Measurements from ENCODE around the gene KNOP1. TPM values are rescaled to one million over a fixed set of nuclear protein-coding genes. Genes with fewer than 3 reads are reported as not detected.
A peak's percentile ranks its signal among the peaks of the same experiment; 100 is the strongest.
"Not testable (repeated sequence)": the region's sequence is repeated elsewhere in the genome, so short reads cannot be mapped to it uniquely, and the experiment has no call there.

KNOP1 gene
- total and polyA plus RNA-seq, 4 experiments from 2014 or later = 4.0 to 16.6 (median 15.3) TPM

GRCh38 chr16:19716728-19717127 lies 1.3 kb downstream of the KNOP1 start:
- not testable (repeated sequence) for H3K27ac ChIP-seq (ENCODE audit: low read depth, low read length)

GRCh38 chr16:19716183-19716582 lies 1.8 kb downstream of the KNOP1 start:
- POLR2A ChIA-PET (ENCODE audit: partially characterized antibody) = no interaction called here
- DNase-seq = no peak
- Histone ChIP-seq H3K4me1 (ENCODE audit: insufficient read depth, low read length) (peaks cover 25% of the 10 kb centered on the region), H3K27me3 (ENCODE audit: insufficient read depth, low read length) (no peaks in the 10 kb centered on the region), H3K9me3 (ENCODE audit: control insufficient read depth in 1 of 2, low read length in 2 of 2) (no peaks in the 10 kb centered on the region), H3K36me3 (ENCODE audit: insufficient read depth, low read length) (peaks cover 15% of the 10 kb centered on the region), H3K4me3 (ENCODE audit: low read length in 2 of 2) (no peak overlapping the region), H3K27ac (ENCODE audit: low read depth, low read length) (no peak overlapping the region)
- intact Hi-C loops (cut with micrococcal nuclease) = no loop called here
- Mint-ChIP-seq H3K27me3 (no peaks in the 10 kb centered on the region), H3K4me3 (peak overlapping the region; percentile 59 to 95 (median 84)), H3K27ac (peak overlapping the region in 4 of 7 donors; percentile 5 to 81 (median 9)), H3K36me3 (peaks cover 18 to 36% of the 10 kb centered on the region in 2 donors), H3K4me1 (peaks cover 14 to 50% (median 33%) of the 10 kb centered on the region in 4 donors), H3K9me3 (no peaks in the 10 kb centered on the region)
- CTCF ChIA-PET (ENCODE audit: partially characterized antibody) = no interaction called here

More at GRCh38 chr16:19716728-19717127, 1.3 kb downstream of the KNOP1 start:
- H3K9me3 Mint-ChIP-seq; intact Hi-C loops (cut with micrococcal nuclease); H3K27me3 ChIP-seq (ENCODE audit: insufficient read depth, low read length); H3K9me3 ChIP-seq (ENCODE audit: control insufficient read depth in 1 of 2, low read length in 2 of 2); DNase-seq; H3K27me3 Mint-ChIP-seq; H3K4me3 ChIP-seq (ENCODE audit: low read length in 2 of 2); POLR2A ChIA-PET (ENCODE audit: partially characterized antibody): not testable (repeated sequence)
- CTCF ChIA-PET (ENCODE audit: partially characterized antibody) = interaction anchor here (1.1 to 2.9 kb wide), 2 partner anchors 11 to 21 kb away, joined by 3 to 12 read pairs; no protein-coding TSS in a partner anchor
- peaks cover 25% of the 10 kb centered on the region for H3K4me1 ChIP-seq (ENCODE audit: insufficient read depth, low read length)
- Mint-ChIP-seq H3K4me1 (peaks cover 12 to 49% (median 33%) of the 10 kb centered on the region in 4 donors), H3K27ac (peak overlapping the region in 2 of 7 donors; percentile 7 to 88), H3K4me3 (peak overlapping the region; percentile 92 to 95 (median 94)), H3K36me3 (peaks cover 13 to 31% of the 10 kb centered on the region in 2 donors)
- H3K36me3 ChIP-seq (ENCODE audit: insufficient read depth, low read length) = peaks cover 14% of the 10 kb centered on the region

- peak overlapping the region in 1 of 8 donors; percentile 17 for H3K4me3 Mint-ChIP-seq
- Histone ChIP-seq H3K27ac (ENCODE audit: low read depth, low read length) (no peak overlapping the region), H3K4me1 (ENCODE audit: insufficient read depth, low read length) (peaks cover 25% of the 10 kb centered on the region), H3K27me3 (ENCODE audit: insufficient read depth, low read length) (no peaks in the 10 kb centered on the region), H3K4me3 (ENCODE audit: low read length in 2 of 2) (no peak overlapping the region), H3K9me3 (ENCODE audit: control insufficient read depth in 1 of 2, low read length in 2 of 2) (no peaks in the 10 kb centered on the region), H3K36me3 (ENCODE audit: insufficient read depth, low read length) (peaks cover 15% of the 10 kb centered on the region)
- H3K36me3 Mint-ChIP-seq = peaks cover 18 to 37% of the 10 kb centered on the region in 2 donors
- peak overlapping the region in 1 of 7 donors; percentile 27 for H3K27ac Mint-ChIP-seq
- ChIA-PET CTCF (ENCODE audit: partially characterized antibody) (interaction anchor here (1.4 kb wide), 1 partner anchor 21 kb away, joined by 3 read pairs; no protein-coding TSS in a partner anchor), POLR2A (ENCODE audit: partially characterized antibody) (no interaction called here)
- intact Hi-C loops (cut with micrococcal nuclease) = no loop called here
- DNase-seq = no peak
- H3K27me3 Mint-ChIP-seq = no peaks in the 10 kb centered on the region
- H3K9me3 Mint-ChIP-seq = no peaks in the 10 kb centered on the region
- H3K4me1 Mint-ChIP-seq = peaks cover 14 to 48% (median 33%) of the 10 kb centered on the region in 4 donors
These were observed 2.5 kb downstream of the KNOP1 start for GRCh38 chr16:19715566-19715965.

GRCh38 chr16:19713697-19714096 lies 4.3 kb downstream of the KNOP1 start:
- no peak for DNase-seq
- intact Hi-C loops (cut with micrococcal nuclease) = no loop called here
- H3K27ac Mint-ChIP-seq = peak overlapping the region in 1 of 7 donors; percentile 73
- no peak overlapping the region for H3K4me3 Mint-ChIP-seq
- Histone ChIP-seq H3K4me1 (ENCODE audit: insufficient read depth, low read length) (peaks cover 18% of the 10 kb centered on the region), H3K27ac (ENCODE audit: low read depth, low read length) (no peak overlapping the region), H3K27me3 (ENCODE audit: insufficient read depth, low read length) (no peaks in the 10 kb centered on the region), H3K9me3 (ENCODE audit: control insufficient read depth in 1 of 2, low read length in 2 of 2) (no peaks in the 10 kb centered on the region), H3K4me3 (ENCODE audit: low read length in 2 of 2) (no peak overlapping the region), H3K36me3 (ENCODE audit: insufficient read depth, low read length) (peaks cover 20% of the 10 kb centered on the region)
- POLR2A ChIA-PET (ENCODE audit: partially characterized antibody) = no interaction called here
- no peaks in the 10 kb centered on the region for H3K27me3 Mint-ChIP-seq
- H3K36me3 Mint-ChIP-seq = peaks cover 27 to 47% of the 10 kb centered on the region in 2 donors
- CTCF ChIA-PET (ENCODE audit: partially characterized antibody) = interaction anchor here (1.5 kb wide), 1 partner anchor 16 kb away, joined by 3 read pairs; no protein-coding TSS in a partner anchor
- H3K4me1 Mint-ChIP-seq = peaks cover 18 to 43% (median 35%) of the 10 kb centered on the region in 4 donors
- no peaks in the 10 kb centered on the region for H3K9me3 Mint-ChIP-seq

- no peak overlapping the region for H3K4me3 ChIP-seq (ENCODE audit: low read length in 2 of 2)
- H3K9me3 ChIP-seq (ENCODE audit: control insufficient read depth in 1 of 2, low read length in 2 of 2) = no peaks in the 10 kb centered on the region
- no peak for DNase-seq
- no peaks in the 10 kb centered on the region for H3K27me3 Mint-ChIP-seq
- H3K4me3 Mint-ChIP-seq = no peak overlapping the region
- H3K4me1 Mint-ChIP-seq = peaks cover 18 to 41% (median 31%) of the 10 kb centered on the region in 4 donors
- H3K36me3 Mint-ChIP-seq = peaks cover 27 to 52% of the 10 kb centered on the region in 2 donors
- peak overlapping the region in 1 of 7 donors; percentile 46 for H3K27ac Mint-ChIP-seq
- H3K36me3 ChIP-seq (ENCODE audit: insufficient read depth, low read length) = peaks cover 20% of the 10 kb centered on the region
- intact Hi-C loops (cut with micrococcal nuclease) = no loop called here
- H3K9me3 Mint-ChIP-seq = no peaks in the 10 kb centered on the region
- CTCF ChIA-PET (ENCODE audit: partially characterized antibody) = interaction anchor here (1.1 to 1.5 kb wide), 2 partner anchors 15 to 188 kb away, joined by 3 read pairs; no protein-coding TSS in a partner anchor
- H3K27me3 ChIP-seq (ENCODE audit: insufficient read depth, low read length) = no peaks in the 10 kb centered on the region
- POLR2A ChIA-PET (ENCODE audit: partially characterized antibody) = no interaction called here
- peaks cover 17% of the 10 kb centered on the region for H3K4me1 ChIP-seq (ENCODE audit: insufficient read depth, low read length)
- no peak overlapping the region for H3K27ac ChIP-seq (ENCODE audit: low read depth, low read length)
These were observed 5.5 kb downstream of the KNOP1 start for GRCh38 chr16:19712418-19713058.

GRCh38 chr16:19711643-19712042 lies 6.4 kb downstream of the KNOP1 start:
- H3K27ac ChIP-seq (ENCODE audit: low read depth, low read length) = no peak overlapping the region
- H3K27me3 ChIP-seq (ENCODE audit: insufficient read depth, low read length) = no peaks in the 10 kb centered on the region
- H3K4me1 ChIP-seq (ENCODE audit: insufficient read depth, low read length) = peaks cover 9% of the 10 kb centered on the region
- H3K27me3 Mint-ChIP-seq = no peaks in the 10 kb centered on the region
- peaks cover 35 to 53% of the 10 kb centered on the region in 2 donors for H3K36me3 Mint-ChIP-seq
- H3K9me3 ChIP-seq (ENCODE audit: control insufficient read depth in 1 of 2, low read length in 2 of 2) = no peaks in the 10 kb centered on the region
- H3K4me3 ChIP-seq (ENCODE audit: low read length in 2 of 2) = no peak overlapping the region
- peak overlapping the region in 4 of 7 donors; percentile 15 to 56 (median 32) for H3K27ac Mint-ChIP-seq
- H3K4me3 Mint-ChIP-seq = no peak overlapping the region
- DNase-seq = no peak
- H3K9me3 Mint-ChIP-seq = no peaks in the 10 kb centered on the region
- CTCF ChIA-PET (ENCODE audit: partially characterized antibody) = interaction anchor here (1.1 kb wide), 1 partner anchor 188 kb away, joined by 3 read pairs; no protein-coding TSS in a partner anchor
- intact Hi-C loops (cut with micrococcal nuclease) = no loop called here
- peaks cover 14 to 32% (median 23%) of the 10 kb centered on the region in 4 donors for H3K4me1 Mint-ChIP-seq
- peaks cover 20% of the 10 kb centered on the region for H3K36me3 ChIP-seq (ENCODE audit: insufficient read depth, low read length)
- POLR2A ChIA-PET (ENCODE audit: partially characterized antibody) = no interaction called here

GRCh38 chr16:19710991-19711545 lies 7.0 kb downstream of the KNOP1 start:
- ChIA-PET POLR2A (ENCODE audit: partially characterized antibody) (no interaction called here), CTCF (ENCODE audit: partially characterized antibody) (interaction anchor here (1.1 to 1.9 kb wide), 2 partner anchors 15 to 189 kb away, joined by 3 to 9 read pairs; no protein-coding TSS in a partner anchor)
- no peak overlapping the region for H3K4me3 ChIP-seq (ENCODE audit: low read length in 2 of 2)
- DNase-seq = no peak
- H3K4me1 ChIP-seq (ENCODE audit: insufficient read depth, low read length) = peaks cover 3% of the 10 kb centered on the region
- peak overlapping the region in 2 of 7 donors; percentile 19 to 56 for H3K27ac Mint-ChIP-seq
- H3K27ac ChIP-seq (ENCODE audit: low read depth, low read length) = no peak overlapping the region
- no peaks in the 10 kb centered on the region for H3K27me3 ChIP-seq (ENCODE audit: insufficient read depth, low read length)
- H3K36me3 Mint-ChIP-seq = peaks cover 40 to 59% of the 10 kb centered on the region in 2 donors
- no peaks in the 10 kb centered on the region for H3K9me3 Mint-ChIP-seq
- peaks cover 20% of the 10 kb centered on the region for H3K36me3 ChIP-seq (ENCODE audit: insufficient read depth, low read length)
- peaks cover 8 to 27% (median 18%) of the 10 kb centered on the region in 4 donors for H3K4me1 Mint-ChIP-seq
- no peaks in the 10 kb centered on the region for H3K27me3 Mint-ChIP-seq
- no peaks in the 10 kb centered on the region for H3K9me3 ChIP-seq (ENCODE audit: control insufficient read depth in 1 of 2, low read length in 2 of 2)
- intact Hi-C loops (cut with micrococcal nuclease) = no loop called here
- no peak overlapping the region for H3K4me3 Mint-ChIP-seq

All from CD4-positive, alpha-beta memory T cell (primary cell).